HepG2 (cell line): ENCODE results near the gene ATG4B. TPM values are rescaled to one million over a fixed set of nuclear protein-coding genes. Genes with fewer than 3 reads are reported as not detected.

ENCODE experiments used
- AGO2 ChIP-seq: fragments of 200-400 bp; formaldehyde crosslinking; optimal IDR thresholded peaks from 2 replicates; pipeline ENCODE3; 2017; ENCODE audit warnings: mild to moderate bottlenecking, low read depth, low read length, moderate library complexity
- AKAP8 ChIP-seq: sonication (generic); formaldehyde crosslinking; IDR thresholded peaks from 2 replicates; pipeline ENCODE4 v1.5.1; 2020; ENCODE audit warnings: mild to moderate bottlenecking, missing genetic modification reagents
- EEA1 ChIP-seq: sonication (generic); formaldehyde crosslinking; IDR thresholded peaks from 2 replicates; pipeline ENCODE4 v1.5.1; 2020; ENCODE audit warnings: mild to moderate bottlenecking, missing genetic modification reagents, borderline replicate concordance
- EHMT2 ChIP-seq: fragments of 200-600 bp; sonication (generic); IDR thresholded peaks from 2 replicates; pipeline ENCODE4 v1.7.0; 2017; ENCODE audit warnings: antibody characterized with exemption, low read depth, low read length, borderline replicate concordance
- FOSL1 ChIP-seq: sonication (generic); formaldehyde crosslinking; IDR thresholded peaks from 2 replicates; pipeline ENCODE4 v1.9.0; 2021; ENCODE audit warnings: missing genetic modification reagents, borderline replicate concordance
- KLF13 ChIP-seq: sonication (generic); formaldehyde crosslinking; IDR thresholded peaks from 2 replicates; pipeline ENCODE4 v1.4.0; 2020; ENCODE audit warnings: mild to moderate bottlenecking, missing genetic modification reagents
- MEF2D ChIP-seq: sonication (generic); formaldehyde crosslinking; IDR thresholded peaks from 2 replicates; pipeline ENCODE4 v1.5.1; 2020; ENCODE audit warnings: mild to moderate bottlenecking, missing genetic modification reagents
- MIXL1 ChIP-seq: IDR thresholded peaks from 2 replicates; pipeline ENCODE4 v1.6.1; 2016
- PHF21A ChIP-seq: sonication (generic); formaldehyde crosslinking; IDR thresholded peaks from 2 replicates; pipeline ENCODE4 v1.5.0; 2020; ENCODE audit warnings: mild to moderate bottlenecking, missing genetic modification reagents
- RBAK ChIP-seq: sonication (generic); formaldehyde crosslinking; IDR thresholded peaks from 2 replicates; pipeline ENCODE4 v1.5.1; 2020; ENCODE audit warnings: mild to moderate bottlenecking, missing genetic modification reagents
- RXRB ChIP-seq: IDR thresholded peaks from 2 replicates; pipeline ENCODE4 v1.6.1; 2016; ENCODE audit warnings: borderline replicate concordance, missing genetic modification reagents, missing compliant biosample characterization
- SAP130 ChIP-seq: IDR thresholded peaks from 2 replicates; pipeline ENCODE4 v1.6.1; 2016; ENCODE audit warnings: low read depth
- SIX1 ChIP-seq: sonication (generic); formaldehyde crosslinking; IDR thresholded peaks from 2 replicates; pipeline ENCODE4 v1.4.0; 2020; ENCODE audit warnings: missing genetic modification reagents, borderline replicate concordance
- SKI ChIP-seq: fragments of 450-650 bp; IDR thresholded peaks from one replicate; pipeline ENCODE4 v1.6.1; 2018; ENCODE audit warnings: mild to moderate bottlenecking; ENCODE audit not compliant: partially characterized antibody
- SMAD3 ChIP-seq: sonication (generic); formaldehyde crosslinking; IDR thresholded peaks from 2 replicates; pipeline ENCODE4 v1.4.0; 2020; ENCODE audit warnings: missing genetic modification reagents
- TAF1 ChIP-seq: sonication (generic); formaldehyde crosslinking; IDR thresholded peaks from 2 replicates; pipeline ENCODE4 v1.4.0; 2020; ENCODE audit warnings: missing genetic modification reagents
- ZBTB1 ChIP-seq: sonication (generic); formaldehyde crosslinking; IDR thresholded peaks from 2 replicates; pipeline ENCODE4 v1.4.0; 2020; ENCODE audit warnings: missing genetic modification reagents, borderline replicate concordance
- ZFAT ChIP-seq: sonication (generic); formaldehyde crosslinking; conservative IDR thresholded peaks from 2 replicates; pipeline ENCODE4 v1.8.1; 2023; ENCODE audit warnings: missing genetic modification reagents, inconsistent platforms
- ZFP82 ChIP-seq: sonication (generic); formaldehyde crosslinking; IDR thresholded peaks from 2 replicates; pipeline ENCODE4 v1.5.1; 2020; ENCODE audit warnings: mild to moderate bottlenecking, missing genetic modification reagents, borderline replicate concordance
- ZNF530 ChIP-seq: sonication (generic); formaldehyde crosslinking; IDR thresholded peaks from 2 replicates; pipeline ENCODE4 v1.5.0; 2020; ENCODE audit warnings: low read depth, mild to moderate bottlenecking, missing genetic modification reagents
- polyA plus RNA-seq, 8 experiments: library from polyadenylated mRNA; depleted of rRNA in 3 of 8; stranded (reverse) in 7 of 8; unstranded in 1 of 8; fragments of >200 nt; fragmentation: Illumina TruSeq in 4 of 8; extraction: Trizol in 4 of 8; gene quantifications; 2 replicates each; pipeline versions ENCODE4 v1.2.1 to v1.2.3, GENCODE V29; 2011 to 2016; ENCODE audit warnings: low read depth in 4 of 8, missing spikeins in 1 of 8, mixed read lengths in 1 of 8; ENCODE audit not compliant: insufficient read depth in 1 of 8
- total RNA-seq, 5 experiments: library from RNA; depleted of rRNA; stranded (reverse); fragments of >200 nt; fragmentation: Illumina TruSeq; extraction: Trizol; gene quantifications; 2 replicates each; pipeline ENCODE4 v1.2.3, GENCODE V29; 2016; ENCODE audit warnings: low read depth in 1 of 5
- TF ChIP-seq, protein P1 (sequence below): sonication (generic); formaldehyde crosslinking; IDR thresholded peaks from 2 replicates; pipeline ENCODE4 v1.5.1; 2020; ENCODE audit warnings: mild to moderate bottlenecking, missing genetic modification reagents, moderate library complexity
- TF ChIP-seq, protein P2 (sequence below): sonication (generic); formaldehyde crosslinking; conservative IDR thresholded peaks from 2 replicates; pipeline ENCODE4 v1.8.0; 2022; ENCODE audit warnings: mild to moderate bottlenecking, moderate library complexity, missing genetic modification reagents
- TF ChIP-seq, protein P3 (sequence below): sonication (generic); formaldehyde crosslinking; IDR thresholded peaks from 2 replicates; pipeline ENCODE4 v1.4.0; 2020; ENCODE audit warnings: low read depth, missing genetic modification reagents

The ATG4B gene
- total and polyA plus RNA-seq, 2 of the 13 experiments (the other 11 are each of a cell fraction or from before 2014, with no cell fraction given), result 95.5 to 239 TPM

DNA sequence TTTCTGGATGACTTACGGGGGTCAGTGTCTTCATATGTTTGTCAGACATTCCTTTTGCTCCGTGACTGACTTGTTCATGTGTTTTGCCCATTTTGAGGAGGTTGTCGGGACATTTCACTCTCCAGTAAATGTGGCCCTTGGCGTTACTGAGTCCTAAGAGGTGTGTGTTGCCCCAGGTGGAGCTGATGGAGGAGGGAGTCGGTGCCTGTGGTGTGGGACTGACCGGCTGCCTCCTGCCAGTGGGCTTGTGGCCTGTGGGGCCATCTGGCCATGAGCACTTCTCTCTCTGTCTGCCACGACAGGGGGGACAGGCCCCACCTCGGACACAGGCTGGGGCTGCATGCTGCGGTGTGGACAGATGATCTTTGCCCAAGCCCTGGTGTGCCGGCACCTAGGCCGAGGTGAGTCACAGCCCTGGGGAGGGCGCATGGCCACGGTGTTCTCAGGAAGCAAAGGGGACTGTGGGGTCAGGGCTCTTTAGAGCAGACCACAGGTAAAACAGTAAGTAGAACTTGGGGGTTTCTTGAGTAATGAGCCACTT is 15.8 kb downstream of the ATG4B start (continued):
- TF ChIP-seq ZBTB1 (CRISPR knock-in tag) (0 out of 2 replicates have a peak, but pooled peaks have one; percentile 58), SKI (peak; percentile 61), ZFAT (CRISPR knock-in tag) (no peak), EHMT2 (no peak), EEA1 (CRISPR knock-in tag) (peak; percentile 68; the same call in 1 of the 2 replicates), SMAD3 (CRISPR knock-in tag) (no peak), AKAP8 (CRISPR knock-in tag) (peak; percentile 85), PHF21A (CRISPR knock-in tag) (peak; percentile 81), SIX1 (no peak), ZFP82 (CRISPR knock-in tag) (no peak), TAF1 (CRISPR knock-in tag) (peak; percentile 35; the same call in 1 of the 2 replicates), RBAK (peak; percentile 61; the same call in 1 of the 2 replicates), SAP130 (CRISPR knock-in tag) (peak; percentile 98), FOSL1 (CRISPR knock-in tag) (peak; percentile 89), AGO2 (no peak), MIXL1 (CRISPR knock-in tag) (peak; percentile 76), MEF2D (CRISPR knock-in tag) (peak; percentile 86), ZNF530 (no peak), RXRB (CRISPR knock-in tag) (peak; percentile 92), KLF13 (CRISPR knock-in tag) (no peak)
- TF ChIP-seq, protein P1, sequence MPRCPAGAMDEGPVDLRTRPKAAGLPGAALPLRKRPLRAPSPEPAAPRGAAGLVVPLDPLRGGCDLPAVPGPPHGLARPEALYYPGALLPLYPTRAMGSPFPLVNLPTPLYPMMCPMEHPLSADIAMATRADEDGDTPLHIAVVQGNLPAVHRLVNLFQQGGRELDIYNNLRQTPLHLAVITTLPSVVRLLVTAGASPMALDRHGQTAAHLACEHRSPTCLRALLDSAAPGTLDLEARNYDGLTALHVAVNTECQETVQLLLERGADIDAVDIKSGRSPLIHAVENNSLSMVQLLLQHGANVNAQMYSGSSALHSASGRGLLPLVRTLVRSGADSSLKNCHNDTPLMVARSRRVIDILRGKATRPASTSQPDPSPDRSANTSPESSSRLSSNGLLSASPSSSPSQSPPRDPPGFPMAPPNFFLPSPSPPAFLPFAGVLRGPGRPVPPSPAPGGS (CRISPR knock-in tag), result peak; percentile 80; the same call in 1 of the 2 replicates
- TF ChIP-seq, protein P2, sequence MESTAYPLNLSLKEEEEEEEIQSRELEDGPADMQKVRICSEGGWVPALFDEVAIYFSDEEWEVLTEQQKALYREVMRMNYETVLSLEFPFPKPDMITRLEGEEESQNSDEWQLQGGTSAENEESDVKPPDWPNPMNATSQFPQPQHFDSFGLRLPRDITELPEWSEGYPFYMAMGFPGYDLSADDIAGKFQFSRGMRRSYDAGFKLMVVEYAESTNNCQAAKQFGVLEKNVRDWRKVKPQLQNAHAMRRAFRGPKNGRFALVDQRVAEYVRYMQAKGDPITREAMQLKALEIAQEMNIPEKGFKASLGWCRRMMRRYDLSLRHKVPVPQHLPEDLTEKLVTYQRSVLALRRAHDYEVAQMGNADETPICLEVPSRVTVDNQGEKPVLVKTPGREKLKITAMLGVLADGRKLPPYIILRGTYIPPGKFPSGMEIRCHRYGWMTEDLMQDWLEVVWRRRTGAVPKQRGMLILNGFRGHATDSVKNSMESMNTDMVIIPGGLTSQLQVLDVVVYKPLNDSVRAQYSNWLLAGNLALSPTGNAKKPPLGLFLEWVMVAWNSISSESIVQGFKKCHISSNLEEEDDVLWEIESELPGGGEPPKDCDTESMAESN (CRISPR knock-in tag), result peak; percentile 86; the same call in 1 of the 2 replicates
- TF ChIP-seq, protein P3, sequence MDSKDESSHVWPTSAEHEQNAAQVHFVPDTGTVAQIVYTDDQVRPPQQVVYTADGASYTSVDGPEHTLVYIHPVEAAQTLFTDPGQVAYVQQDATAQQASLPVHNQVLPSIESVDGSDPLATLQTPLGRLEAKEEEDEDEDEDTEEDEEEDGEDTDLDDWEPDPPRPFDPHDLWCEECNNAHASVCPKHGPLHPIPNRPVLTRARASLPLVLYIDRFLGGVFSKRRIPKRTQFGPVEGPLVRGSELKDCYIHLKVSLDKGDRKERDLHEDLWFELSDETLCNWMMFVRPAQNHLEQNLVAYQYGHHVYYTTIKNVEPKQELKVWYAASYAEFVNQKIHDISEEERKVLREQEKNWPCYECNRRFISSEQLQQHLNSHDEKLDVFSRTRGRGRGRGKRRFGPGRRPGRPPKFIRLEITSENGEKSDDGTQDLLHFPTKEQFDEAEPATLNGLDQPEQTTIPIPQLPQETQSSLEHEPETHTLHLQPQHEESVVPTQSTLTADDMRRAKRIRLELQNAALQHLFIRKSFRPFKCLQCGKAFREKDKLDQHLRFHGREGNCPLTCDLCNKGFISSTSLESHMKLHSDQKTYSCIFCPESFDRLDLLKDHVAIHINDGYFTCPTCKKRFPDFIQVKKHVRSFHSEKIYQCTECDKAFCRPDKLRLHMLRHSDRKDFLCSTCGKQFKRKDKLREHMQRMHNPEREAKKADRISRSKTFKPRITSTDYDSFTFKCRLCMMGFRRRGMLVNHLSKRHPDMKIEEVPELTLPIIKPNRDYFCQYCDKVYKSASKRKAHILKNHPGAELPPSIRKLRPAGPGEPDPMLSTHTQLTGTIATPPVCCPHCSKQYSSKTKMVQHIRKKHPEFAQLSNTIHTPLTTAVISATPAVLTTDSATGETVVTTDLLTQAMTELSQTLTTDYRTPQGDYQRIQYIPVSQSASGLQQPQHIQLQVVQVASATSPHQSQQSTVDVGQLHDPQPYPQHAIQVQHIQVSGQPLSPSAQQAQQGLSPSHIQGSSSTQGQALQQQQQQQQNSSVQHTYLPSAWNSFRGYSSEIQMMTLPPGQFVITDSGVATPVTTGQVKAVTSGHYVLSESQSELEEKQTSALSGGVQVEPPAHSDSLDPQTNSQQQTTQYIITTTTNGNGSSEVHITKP (CRISPR knock-in tag), result peak; percentile 71; the same call in 1 of the 2 replicates
